GM06990 (cell line): ENCODE data around the gene GIMAP2.

ENCODE experiments used
- DNase-seq: peaks from one replicate; pipeline ENCODE4 v3.0.0-alpha.2; 2011; ENCODE audit not compliant: insufficient read length; ENCODE audit errors: extremely low read depth
- H3K27me3 ChIP-seq: replicated peaks from 2 replicates; pipeline ENCODE4 v1.6.0; 2011; ENCODE audit warnings: low read length; ENCODE audit not compliant: control insufficient read depth, insufficient read depth
- H3K36me3 ChIP-seq: 2 replicates; pipeline ENCODE4 v1.5.1; 2011; ENCODE audit warnings: low read length; ENCODE audit not compliant: control insufficient read depth, insufficient read depth
- H3K4me3 ChIP-seq: replicated peaks from 2 replicates; pipeline ENCODE4 v1.5.1; 2011; ENCODE audit warnings: low read depth, mild to moderate bottlenecking, control low read depth, low read length
- CTCF ChIP-seq: IDR thresholded peaks from 2 replicates; pipeline ENCODE4 v1.5.1; 2011; ENCODE audit warnings: low read length, control low read depth, mild to moderate bottlenecking, inconsistent platforms; ENCODE audit not compliant: insufficient read depth, poor library complexity, severe bottlenecking

GIMAP2 gene

GRCh38 chr7:150742286-150742968 lies 56.9 kb downstream of the GIMAP2 start:
- H3K4me3 ChIP-seq, result no peak overlapping the region
- no peak for TF ChIP-seq CTCF
- H3K27me3 ChIP-seq, result no peaks in the 10 kb centered on the region
- no peak for DNase-seq
- peaks cover 16% of the 10 kb centered on the region for H3K36me3 ChIP-seq
